B cell (primary cell): ENCODE measurements around the gene CMTR1. TPM values are rescaled to one million over a fixed set of nuclear protein-coding genes. Genes with fewer than 3 reads are reported as not detected.
"Not testable (repeated sequence)": the region's sequence is repeated elsewhere in the genome, so short reads cannot be mapped to it uniquely, and the experiment has no call there.

Experiments used
- ATAC-seq: fragments of 200-7000 bp; cut with Tn5 transposase; one replicate; pipeline ENCODE4 v1.10.0; 2021; ENCODE audit warnings: low read depth, mild to moderate bottlenecking, moderate number of reproducible peaks, moderate library complexity
- CTCF ChIA-PET: fragments of 350-600 bp; sonication (Branson Sonifier 250); formaldehyde crosslinking; loops from one replicate; lab custom pipeline; 2021; ENCODE audit warnings: antibody characterized with exemption, inconsistent platforms; lab: Charles Lee
- POLR2A ChIA-PET: fragments of 350-600 bp; sonication (Branson Sonifier 250); formaldehyde crosslinking; loops from one replicate; lab custom pipeline; 2021; ENCODE audit warnings: antibody characterized with exemption; lab: Charles Lee
- DNase-seq: peaks from one replicate; pipeline ENCODE4 v3.0.0; 2013
- H2AFZ ChIP-seq: 2 replicates; pipeline ENCODE4 v1.6.1; 2012; ENCODE audit warnings: mild to moderate bottlenecking, low read depth, low read length; ENCODE audit not compliant: insufficient read depth, poor library complexity, severe bottlenecking
- H3K27ac ChIP-seq, 2 donors: 1 replicate in 1 of 2; 2 replicates in 1 of 2; pipeline ENCODE4 v1.5.1; 2012 to 2013; ENCODE audit warnings: low read length in 2 of 2, mild to moderate bottlenecking in 2 of 2, moderate library complexity in 1 of 2
- H3K27me3 ChIP-seq, 4 experiments: fragments of 200-600 bp in 1 of 4; sonication (generic) in 1 of 4; replicated peaks in 1 of 4; 1 replicate in 2 of 4; 2 replicates in 2 of 4; pipeline versions ENCODE4 v1.6.1 to v1.7.0; 2013 to 2016; ENCODE audit warnings: low read length in 3 of 4, mild to moderate bottlenecking in 2 of 4, mixed read lengths in 1 of 4, moderate library complexity in 1 of 4; ENCODE audit not compliant: insufficient read depth in 4 of 4, control insufficient read depth in 3 of 4; ENCODE audit errors: control extremely low read depth in 1 of 4
- H3K36me3 ChIP-seq, 2 experiments: replicated peaks in 1 of 2; 1 replicate in 1 of 2; 2 replicates in 1 of 2; pipeline versions ENCODE4 v1.6.1 to v1.7.1; 2013; ENCODE audit warnings: low read length in 1 of 2; ENCODE audit not compliant: insufficient read depth in 2 of 2, control insufficient read depth in 1 of 2; ENCODE audit errors: control extremely low read depth in 1 of 2, extremely low read depth in 1 of 2
- H3K4me1 ChIP-seq, 2 donors: fragments of 200-600 bp in 1 of 2; sonication (generic) in 1 of 2; 1 replicate in 1 of 2; 2 replicates in 1 of 2; pipeline versions ENCODE4 v1.5.1 to v1.6.1; 2013 to 2017; ENCODE audit warnings: low read length in 2 of 2; ENCODE audit not compliant: control insufficient read depth in 2 of 2, insufficient read depth in 2 of 2
- H3K4me2 ChIP-seq: replicated peaks from 2 replicates; pipeline ENCODE3; 2012; ENCODE audit warnings: mild to moderate bottlenecking, low read depth, low read length; ENCODE audit not compliant: poor library complexity, severe bottlenecking
- H3K4me3 ChIP-seq, 5 experiments: fragments of 200-600 bp in 1 of 5; sonication (generic) in 1 of 5; 1 replicate in 3 of 5; 2 replicates in 2 of 5; pipeline versions ENCODE4 v1.5.1 to v1.7.0; 2011 to 2016; ENCODE audit warnings: low read length in 4 of 5, mild to moderate bottlenecking in 4 of 5, low read depth in 2 of 5, control low read depth in 1 of 5, moderate library complexity in 1 of 5; ENCODE audit not compliant: insufficient read depth in 1 of 5; ENCODE audit errors: control extremely low read depth in 1 of 5, extremely low read depth in 1 of 5
- H3K79me2 ChIP-seq: fragments of 200-600 bp; sonication (generic); one replicate; pipeline ENCODE4 v1.6.0; 2016; ENCODE audit warnings: low read length; ENCODE audit not compliant: control insufficient read depth, insufficient read depth
- H3K9ac ChIP-seq: fragments of 200-600 bp; sonication (generic); 2 replicates; pipeline ENCODE4 v1.6.1; 2017; ENCODE audit warnings: mild to moderate bottlenecking, low read length, moderate library complexity
- H3K9me3 ChIP-seq, 3 donors: one replicate each; pipeline versions ENCODE4 v1.6.1 to v1.7.1; 2013; ENCODE audit warnings: low read length in 2 of 3; ENCODE audit not compliant: control insufficient read depth in 2 of 3, insufficient read depth in 1 of 3; ENCODE audit errors: control extremely low read depth in 1 of 3
- H4K20me1 ChIP-seq: 2 replicates; pipeline ENCODE4 v1.6.0; 2012; ENCODE audit warnings: mild to moderate bottlenecking, low read length; ENCODE audit not compliant: insufficient read depth, control insufficient read depth, poor library complexity, severe bottlenecking
- H3K27ac Mint-ChIP-seq: one replicate; pipeline ENCODE4 v1.8.0; 2021; ENCODE audit warnings: mixed read lengths
- H3K27me3 Mint-ChIP-seq: one replicate; pipeline ENCODE4 v1.8.0; 2021; ENCODE audit warnings: mixed read lengths
- H3K4me1 Mint-ChIP-seq: one replicate; pipeline ENCODE4 v1.8.0; 2021; ENCODE audit warnings: mixed read lengths
- H3K4me3 Mint-ChIP-seq: one replicate; pipeline ENCODE4 v1.8.0; 2021; ENCODE audit warnings: mixed read lengths
- H3K9me3 Mint-ChIP-seq: one replicate; pipeline ENCODE4 v1.8.0; 2022; ENCODE audit warnings: mixed read lengths; ENCODE audit not compliant: insufficient read depth
- CTCF ChIP-seq: fragments of 200-600 bp; IDR thresholded peaks from one replicate; pipeline ENCODE4 v1.8.0; 2022; ENCODE audit warnings: antibody characterized with exemption, mild to moderate bottlenecking
- EZH2 ChIP-seq: IDR thresholded peaks from 2 replicates; pipeline ENCODE4 v1.6.1; 2012; ENCODE audit warnings: borderline replicate concordance, low read depth, mild to moderate bottlenecking, moderate library complexity, low read length; ENCODE audit not compliant: insufficient read depth, poor library complexity, severe bottlenecking
- WGBS: methylation state at CpG from one replicate; pipeline ENCODE4 v1.1.5; 2013; ENCODE audit warnings: missing lambda C conversion rate; ENCODE audit not compliant: insufficient coverage; 5-methylcytosine and 5-hydroxymethylcytosine counted together
- intact Hi-C: fragments of 100-400 bp; cut with micrococcal nuclease; formaldehyde crosslinking; loops from one replicate; pipeline ENCODE4 v1.10.0; 2022
- polyA plus RNA-seq: library from polyadenylated mRNA; depleted of rRNA; stranded (reverse); fragments of >200 nt; gene quantifications from 2 replicates; pipeline ENCODE4 v1.2.3, GENCODE V29; 2012
- total RNA-seq, 2 donors: library from RNA; stranded (reverse); fragments of 120-200 nt in 1 of 2; gene quantifications; 1 replicate in 1 of 2; 2 replicates in 1 of 2; pipeline versions ENCODE4 v1.2.3 to v1.2.4, GENCODE V29; 2013 to 2022

CMTR1 gene
- total and polyA plus RNA-seq, 2 donors (not counting 1 experiment from before 2014, with no cell fraction given), result 46.0 to 82.9 TPM

GRCh38 chr6:37442416-37443215 is 9.6 kb downstream of the CMTR1 start:
- Histone ChIP-seq H3K4me1 (peaks cover 10 to 11% of the 10 kb centered on the region in 2 donors), H3K79me2 (peaks cover 88% of the 10 kb centered on the region), H3K36me3 (peaks cover 8 to 63% of the 10 kb centered on the region in 2 experiments), H3K27ac (peak overlapping the region; percentile 47 to 84), H3K4me3 (peak overlapping the region in 3 of 5 experiments; percentile 22 to 35 (median 35)), H3K9ac (peak overlapping the region; percentile 56), H3K9me3 (no peaks in the 10 kb centered on the region), H4K20me1 (no peaks in the 10 kb centered on the region), H3K27me3 (no peaks in the 10 kb centered on the region), H2AFZ (peak overlapping the region; percentile 61), H3K4me2 (peak overlapping the region; percentile 67)
- TF ChIP-seq EZH2 (no peak), CTCF (no peak)
- H3K27ac Mint-ChIP-seq, result peak overlapping the region; percentile 85
- intact Hi-C loops, result no loop called here
- H3K4me3 Mint-ChIP-seq, result peak overlapping the region; percentile 76
- 0% methylated on average over 1 of the region's 4 CpGs for WGBS
- ATAC-seq (no peak), DNase-seq (peak; percentile 24)
- no peaks in the 10 kb centered on the region for H3K9me3 Mint-ChIP-seq
- CTCF ChIA-PET, result interaction anchor here (0.9 to 1.5 kb wide), 2 partner anchors 62 to 117 kb away, joined by 3 to 5 read pairs; no protein-coding TSS in a partner anchor
- H3K27me3 Mint-ChIP-seq, result no peaks in the 10 kb centered on the region
- POLR2A ChIA-PET, result interaction anchor here (0.7 to 1.1 kb wide), 2 partner anchors 9 to 1323 kb away, joined by 5 read pairs; partner anchors contain the start of gene CMTR1
- peaks cover 15% of the 10 kb centered on the region for H3K4me1 Mint-ChIP-seq

DNA sequence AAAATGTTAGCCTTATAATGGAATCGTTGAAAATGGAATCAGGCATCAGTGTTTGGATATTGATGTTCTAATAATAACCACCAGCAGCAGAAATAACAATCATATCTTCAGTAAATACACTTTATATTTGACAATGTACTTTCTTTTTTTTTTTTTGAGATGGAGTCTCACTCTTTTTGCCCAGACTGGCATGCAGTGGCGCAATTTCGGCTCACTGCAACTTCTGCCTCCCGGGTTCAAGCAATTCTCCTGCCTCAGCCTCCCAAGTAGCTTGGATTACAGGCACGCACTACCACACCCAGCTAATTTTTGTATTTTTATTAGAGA is 10.2 kb downstream of the CMTR1 start:
- H3K27ac Mint-ChIP-seq, result peak overlapping the region; percentile 51
- H3K9me3 Mint-ChIP-seq, ATAC-seq, H3K9me3 ChIP-seq, H2AFZ ChIP-seq, intact Hi-C loops, DNase-seq, H3K27me3 Mint-ChIP-seq, H3K27me3 ChIP-seq, H3K27ac ChIP-seq, H4K20me1 ChIP-seq: not testable (repeated sequence)
- ChIA-PET POLR2A (interaction anchor here (0.7 kb wide), 1 partner anchor 1323 kb away, joined by 5 read pairs; no protein-coding TSS in a partner anchor), CTCF (interaction anchor here (1.0 kb wide), 1 partner anchor 123 kb away, joined by 3 read pairs; no protein-coding TSS in a partner anchor)
- no CpG with 5 or more reads among the region's 5 CpGs for WGBS
- Histone ChIP-seq H3K9ac (peak overlapping the region; percentile 56), H3K4me2 (peak overlapping the region; percentile 67), H3K4me3 (peak overlapping the region in 2 of 5 experiments; percentile 22 to 35), H3K4me1 (peaks cover 10 to 11% of the 10 kb centered on the region in 2 donors), H3K36me3 (peaks cover 8 to 63% of the 10 kb centered on the region in 2 experiments), H3K79me2 (peaks cover 82% of the 10 kb centered on the region)
- H3K4me1 Mint-ChIP-seq, result peaks cover 12% of the 10 kb centered on the region
- peak overlapping the region; percentile 76 for H3K4me3 Mint-ChIP-seq
